ENCODE results near the gene HS3ST3A1.

DNA sequence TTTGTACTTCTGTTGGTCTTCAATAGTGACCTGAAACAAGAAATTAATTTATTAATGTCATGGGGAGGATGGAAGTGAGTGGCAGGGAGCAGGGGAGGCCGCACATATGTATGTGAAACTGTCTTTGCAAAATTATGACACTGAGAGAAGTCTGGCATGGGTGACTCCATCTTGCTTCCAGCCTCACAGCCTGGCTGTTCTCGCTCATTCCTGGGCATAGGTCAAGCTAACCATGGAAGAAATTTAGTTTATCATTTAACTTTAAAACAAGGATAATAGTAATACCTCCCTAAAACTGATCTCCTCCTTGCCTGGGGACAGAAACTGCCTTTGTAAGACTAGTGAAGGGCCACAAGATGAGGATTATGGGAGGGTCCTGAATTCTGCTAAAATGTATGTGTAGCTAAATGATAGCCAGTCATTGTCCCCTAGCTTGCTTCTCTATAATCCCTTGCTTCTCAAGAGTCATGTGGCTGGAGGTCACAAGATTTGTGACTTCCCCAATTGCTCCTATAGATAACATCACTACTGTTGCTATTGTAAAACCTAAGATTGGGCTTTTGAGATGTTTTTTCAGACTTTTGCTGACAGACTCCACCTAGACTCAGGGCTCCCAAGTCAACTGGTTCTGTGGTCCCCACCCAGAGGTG is 126.0 kb downstream of the HS3ST3A1 start:
- TF ChIP-seq EZH2 (IDR thresholded peaks at IDR 0.05; ENCODE audit: insufficient read depth, poor library complexity, severe bottlenecking) (no peak), EZH2phosphoT487 (IDR thresholded peaks at IDR 0.05; ENCODE audit: insufficient read depth, low read depth) (no peak)

Data from GM23248 (cell line).